Upper lobe of left lung (tissue), 4 donors: ENCODE measurements around the gene SPPL3.

Experiments used
- CTCF ChIP-seq, 6 experiments: fragments of 450-650 bp in 4 of 6; fragments of 200-600 bp in 2 of 6; sonication (generic) in 2 of 6; IDR thresholded peaks; one replicate each; pipeline ENCODE4 v1.5.1; 2016 to 2019; ENCODE audit warnings: antibody characterized with exemption in 6 of 6
- POLR2A ChIP-seq, 4 donors: fragments of 450-650 bp; IDR thresholded peaks; one replicate each; pipeline ENCODE4 v1.5.1; 2016 to 2017; ENCODE audit warnings: antibody characterized with exemption in 4 of 4, mild to moderate bottlenecking in 2 of 4
- POLR2AphosphoS5 ChIP-seq, 2 donors: sonication (generic); formaldehyde crosslinking; IDR thresholded peaks; one replicate each; pipeline ENCODE4 v1.5.1; 2017; ENCODE audit warnings: antibody characterized with exemption in 2 of 2

- no peak for TF ChIP-seq CTCF (IDR thresholded peaks at IDR 0.05)
- no peak for TF ChIP-seq POLR2A (IDR thresholded peaks at IDR 0.05)
- TF ChIP-seq POLR2AphosphoS5 (IDR thresholded peaks at IDR 0.05): no peak
Measured at GRCh38 chr12:120839503-120839902, 64.7 kb downstream of the SPPL3 start.
